CD14-positive monocyte (primary cell): ENCODE data around the gene DIAPH1. TPM values are rescaled to one million over a fixed set of nuclear protein-coding genes. Genes with fewer than 3 reads are reported as not detected.

Source experiments
- DNase-seq, 3 donors: peaks; one replicate each; pipeline ENCODE4 v3.0.0-alpha.2; 2011 to 2022
- H2AFZ ChIP-seq: 2 replicates; pipeline ENCODE4 v1.6.0; 2012; ENCODE audit warnings: mild to moderate bottlenecking, low read depth, low read length, inconsistent platforms; ENCODE audit not compliant: insufficient read depth, poor library complexity, severe bottlenecking
- H3K27ac ChIP-seq, 2 donors: 1 replicate in 1 of 2; 2 replicates in 1 of 2; pipeline ENCODE4 v1.5.1; 2012 to 2013; ENCODE audit warnings: low read length in 2 of 2, control low read depth in 1 of 2, inconsistent platforms in 1 of 2, low read depth in 1 of 2, mild to moderate bottlenecking in 1 of 2
- H3K27me3 ChIP-seq, 2 donors: one replicate each; pipeline versions ENCODE4 v1.6.0 to v1.6.1; 2011 to 2013; ENCODE audit warnings: low read length in 2 of 2; ENCODE audit not compliant: control insufficient read depth in 2 of 2, insufficient read depth in 2 of 2
- H3K36me3 ChIP-seq, 2 donors: replicated peaks in 1 of 2; 1 replicate in 1 of 2; 2 replicates in 1 of 2; pipeline versions ENCODE4 v1.5.1 to v1.6.1; 2012 to 2013; ENCODE audit warnings: low read length in 2 of 2, control low read depth in 1 of 2, inconsistent platforms in 1 of 2, mild to moderate bottlenecking in 1 of 2; ENCODE audit not compliant: insufficient read depth in 2 of 2, control insufficient read depth in 1 of 2
- H3K4me1 ChIP-seq, 2 donors: 1 replicate in 1 of 2; 2 replicates in 1 of 2; pipeline versions ENCODE4 v1.5.1 to v1.6.1; 2012 to 2013; ENCODE audit warnings: low read length in 2 of 2, control low read depth in 1 of 2, inconsistent platforms in 1 of 2, mild to moderate bottlenecking in 1 of 2, moderate library complexity in 1 of 2; ENCODE audit not compliant: insufficient read depth in 2 of 2, control insufficient read depth in 1 of 2
- H3K4me2 ChIP-seq: replicated peaks from 2 replicates; pipeline ENCODE3; 2012; ENCODE audit warnings: low read length, moderate library complexity, mild to moderate bottlenecking; ENCODE audit not compliant: poor library complexity, severe bottlenecking; ENCODE audit errors: extremely low read depth
- H3K4me3 ChIP-seq, 3 experiments: fragments of 200-600 bp in 1 of 3; sonication (generic) in 1 of 3; replicated peaks in 1 of 3; 1 replicate in 2 of 3; 2 replicates in 1 of 3; pipeline ENCODE4 v1.5.1; 2011 to 2013; ENCODE audit warnings: low read length in 3 of 3, mild to moderate bottlenecking in 3 of 3, control low read depth in 2 of 3, low read depth in 2 of 3, inconsistent platforms in 1 of 3, moderate library complexity in 1 of 3
- H3K79me2 ChIP-seq: 2 replicates; pipeline ENCODE4 v1.6.0; 2012; ENCODE audit warnings: mild to moderate bottlenecking, control low read depth, inconsistent platforms, low read length, moderate library complexity; ENCODE audit not compliant: insufficient read depth
- H3K9ac ChIP-seq: 2 replicates; pipeline ENCODE4 v1.6.0; 2017; ENCODE audit warnings: low read length, mild to moderate bottlenecking; ENCODE audit not compliant: insufficient read depth, poor library complexity, severe bottlenecking
- H3K9me3 ChIP-seq, 2 donors: replicated peaks in 1 of 2; 1 replicate in 1 of 2; 2 replicates in 1 of 2; pipeline versions ENCODE4 v1.5.1 to v1.6.1; 2012 to 2013; ENCODE audit warnings: low read length in 2 of 2, control low read depth in 1 of 2; ENCODE audit not compliant: control insufficient read depth in 1 of 2, insufficient read depth in 1 of 2
- H4K20me1 ChIP-seq: 2 replicates; pipeline ENCODE4 v1.6.0; 2012; ENCODE audit warnings: mild to moderate bottlenecking, low read length, control low read depth, moderate library complexity; ENCODE audit not compliant: insufficient read depth
- H3K27ac Mint-ChIP-seq, 7 donors: one replicate each; pipeline ENCODE4 v1.8.0; 2020; ENCODE audit warnings: mild to moderate bottlenecking in 7 of 7, mixed read lengths in 7 of 7, moderate library complexity in 6 of 7, inconsistent platforms in 2 of 7
- H3K27me3 Mint-ChIP-seq, 3 donors: one replicate each; pipeline ENCODE4 v1.8.0; 2021 to 2022; ENCODE audit warnings: low read depth in 3 of 3, mild to moderate bottlenecking in 3 of 3, mixed read lengths in 3 of 3, moderate library complexity in 3 of 3, inconsistent platforms in 1 of 3
- H3K36me3 Mint-ChIP-seq, 2 donors: one replicate each; pipeline ENCODE4 v1.8.0; 2020; ENCODE audit warnings: mixed read lengths in 2 of 2, inconsistent platforms in 1 of 2, mild to moderate bottlenecking in 1 of 2
- H3K4me1 Mint-ChIP-seq: one replicate; pipeline ENCODE4 v1.8.0; 2020; ENCODE audit warnings: mild to moderate bottlenecking, mixed read lengths
- H3K4me3 Mint-ChIP-seq, 2 donors: one replicate each; pipeline ENCODE4 v1.8.0; 2020; ENCODE audit warnings: mild to moderate bottlenecking in 2 of 2, mixed read lengths in 2 of 2, moderate library complexity in 1 of 2
- H3K9me3 Mint-ChIP-seq, 7 donors: one replicate each; pipeline ENCODE4 v1.8.0; 2020 to 2022; ENCODE audit warnings: mixed read lengths in 7 of 7, mild to moderate bottlenecking in 6 of 7, moderate library complexity in 6 of 7, inconsistent platforms in 2 of 7
- CTCF ChIP-seq: fragments of 200-600 bp; IDR thresholded peaks from one replicate; pipeline ENCODE4 v1.8.0; 2022; ENCODE audit warnings: antibody characterized with exemption, mild to moderate bottlenecking
- WGBS: methylation state at CpG from one replicate; pipeline ENCODE4 v1.1.5; 2013; ENCODE audit warnings: missing lambda C conversion rate; ENCODE audit not compliant: insufficient coverage; 5-methylcytosine and 5-hydroxymethylcytosine counted together
- intact Hi-C, 2 donors: fragments of 100-400 bp; cut with micrococcal nuclease; formaldehyde crosslinking; loops; one replicate each; pipeline versions ENCODE4 v1.15.0 to v1.15.1; 2023
- polyA plus RNA-seq, 3 donors: library from polyadenylated mRNA; depleted of rRNA in 1 of 3; unstranded in 2 of 3; stranded (reverse) in 1 of 3; fragments of 300-500 nt in 2 of 3; fragments of >200 nt in 1 of 3; fragmentation: Illumina TruSeq in 2 of 3; gene quantifications; 1 replicate in 2 of 3; 2 replicates in 1 of 3; pipeline ENCODE4 v1.2.3, GENCODE V29; 2012 to 2021
- small RNA-seq: library from RNA; depleted of rRNA; stranded (forward); fragments of <200 nt; gene quantifications from one replicate; pipeline ENCODE3, GENCODE V24; 2012; ENCODE audit warnings: low read depth; ENCODE audit not compliant: insufficient read length

The DIAPH1 gene
- polyA plus RNA-seq, 3 donors = 60.2 to 140 (median 98.6) TPM

GRCh38 chr5:141465351-141465750 lies 153.4 kb downstream of the DIAPH1 start:
- Mint-ChIP-seq H3K27me3 (peaks cover 1 to 11% (median 10%) of the 10 kb centered on the region in 3 donors), H3K4me3 (no peak overlapping the region), H3K4me1 (no peaks in the 10 kb centered on the region), H3K27ac (no peak overlapping the region), H3K9me3 (peaks cover 0 to 3% (median 0%) of the 10 kb centered on the region in 7 donors), H3K36me3 (no peaks in the 10 kb centered on the region)
- 100% methylated on average over 1 of the region's 3 CpGs for WGBS
- Histone ChIP-seq H3K36me3 (no peaks in the 10 kb centered on the region), H3K27me3 (no peaks in the 10 kb centered on the region), H3K4me2 (no peak overlapping the region), H4K20me1 (no peaks in the 10 kb centered on the region), H3K79me2 (no peaks in the 10 kb centered on the region), H3K9me3 (no peaks in the 10 kb centered on the region), H3K27ac (no peak overlapping the region), H3K4me1 (no peaks in the 10 kb centered on the region), H3K9ac (no peak overlapping the region), H3K4me3 (no peak overlapping the region), H2AFZ (no peak overlapping the region)
- DNase-seq = no peak
- no peak for TF ChIP-seq CTCF
- intact Hi-C loops = no loop called here

Small RNA genes within 50 kb of the gene (small RNA-seq; reads per million reads assigned to genes)
- not detected for gene RPS27AP10

Other genes with a start within 250 kb of the DIAPH1 start
- gene PCDHGB3, start 248.8 kb downstream of the DIAPH1 start, polyA plus RNA-seq = not detected
- gene PCDHGA6, start 245.1 kb downstream of the DIAPH1 start, polyA plus RNA-seq = not detected
- gene PCDHGA7, start 236.3 kb downstream of the DIAPH1 start, polyA plus RNA-seq = not detected
- gene PCDHGB4, start 231.3 kb downstream of the DIAPH1 start, polyA plus RNA-seq = not detected
- gene PCDHGA8, start 226.4 kb downstream of the DIAPH1 start, polyA plus RNA-seq = not detected
- under 1 TPM in 2 of 3 donors, not detected in 1; 0.01 to 0.08 TPM for gene PCDHGB5, start 221.1 kb downstream of the DIAPH1 start, polyA plus RNA-seq
- not detected for gene PCDHGA9, start 216.2 kb downstream of the DIAPH1 start, polyA plus RNA-seq
- gene PCDHGB6, start 211.0 kb downstream of the DIAPH1 start, polyA plus RNA-seq = under 1 TPM in 2 of 3 donors, not detected in 1; 0.01 to 0.06 TPM
- gene PCDHGA10, start 206.0 kb downstream of the DIAPH1 start, polyA plus RNA-seq = not detected
- gene PCDHGB7, start 201.3 kb downstream of the DIAPH1 start, polyA plus RNA-seq = under 1 TPM in 1 of 3 donors, not detected in 2; 0.04 TPM
- gene PCDHGA11, start 197.9 kb downstream of the DIAPH1 start, polyA plus RNA-seq = not detected
- gene PCDHGA12, start 188.5 kb downstream of the DIAPH1 start, polyA plus RNA-seq = under 1 TPM in 1 of 3 donors, not detected in 2; 0.01 TPM
- under 1 TPM in 1 of 3 donors, not detected in 2; 0.33 TPM for gene PCDHGC3, start 143.0 kb downstream of the DIAPH1 start, polyA plus RNA-seq
- not detected for gene PCDHGC4, start 134.0 kb downstream of the DIAPH1 start, polyA plus RNA-seq
- not detected for gene PCDHGC5, start 129.9 kb downstream of the DIAPH1 start, polyA plus RNA-seq
- gene HDAC3, start 17.8 kb upstream of the DIAPH1 start, polyA plus RNA-seq = 100 to 1,000 TPM in 1 of 3 donors, 10 to 100 TPM in 2; 80.5 to 103 (median 82.3) TPM
- gene RELL2, start 18.0 kb upstream of the DIAPH1 start, polyA plus RNA-seq = 10 to 100 TPM in 1 of 3 donors, 1 to 10 TPM in 2; 1.0 to 17.3 (median 1.3) TPM
- 10 to 100 TPM in 1 of 3 donors, 1 to 10 TPM in 2; 3.0 to 73.3 (median 3.4) TPM for gene FCHSD1, start 32.4 kb upstream of the DIAPH1 start, polyA plus RNA-seq
- 10 to 100 TPM in 1 of 3 donors, 1 to 10 TPM in 2; 1.2 to 18.2 (median 2.2) TPM for gene ARAP3, start 63.2 kb upstream of the DIAPH1 start, polyA plus RNA-seq